HepG2 (cell line): ENCODE data around the gene RER1. TPM values are rescaled to one million over a fixed set of nuclear protein-coding genes. Genes with fewer than 3 reads are reported as not detected.

ENCODE experiments used
- ATAC-seq: fragments of 200-7000 bp; cut with Tn5 transposase; 3 replicates; pipeline ENCODE4 v1.9.1; 2020; ENCODE audit warnings: mild to moderate bottlenecking, moderate library complexity
- BruUV-seq: library from RNA; stranded (reverse); fragments of 400-500 nt; replicated peaks from 2 replicates; lab custom pipeline; 2021; lab: Mats Ljungman, UMichigan
- CTCF ChIA-PET: fragments of 300-600 bp; formaldehyde crosslinking; extraction: SDS; loops from one replicate; lab custom pipeline; 2021; ENCODE audit warnings: low total read pairs, inconsistent platforms, low intra/inter-chr PET ratio; lab: Yijun Ruan, JAX
- POLR2A ChIA-PET: fragments of 350-600 bp; sonication (Branson Sonifier 250); formaldehyde crosslinking; loops from one replicate; lab custom pipeline; 2020; ENCODE audit warnings: antibody characterized with exemption, inconsistent platforms; lab: Yijun Ruan, JAX
- DNase-seq: peaks from one replicate; pipeline ENCODE4 v3.0.0-alpha.2; 2015; ENCODE audit warnings: low spot score
- FAIRE-seq: peaks from 3 replicates; lab custom pipeline; 2011; peaks lifted over from hg19 to GRCh38; lab: Jason Lieb, UNC
- H2AFZ ChIP-seq: one replicate; pipeline ENCODE4 v1.6.1; 2011; ENCODE audit warnings: low read length, inconsistent platforms
- H3K27ac ChIP-seq: fragments of 300-600 bp; 3 replicates; pipeline ENCODE4 v1.8.0; 2011; ENCODE audit warnings: mixed run types, mild to moderate bottlenecking, mixed read lengths, low read length, inconsistent platforms; ENCODE audit not compliant: insufficient read depth; ENCODE audit errors: extremely low read length
- H3K27me3 ChIP-seq, 2 experiments: fragments of 200-600 bp in 1 of 2; 2 replicates in 1 of 2; 3 replicates in 1 of 2; pipeline versions ENCODE4 v1.6.0 to v1.8.0; 2011; ENCODE audit warnings: low read length in 2 of 2, mild to moderate bottlenecking in 2 of 2, moderate library complexity in 2 of 2, inconsistent platforms in 1 of 2; ENCODE audit not compliant: insufficient read depth in 2 of 2, control insufficient read depth in 1 of 2
- H3K36me3 ChIP-seq, 2 experiments: fragments of 200-600 bp in 1 of 2; replicated peaks in 1 of 2; 2 replicates in 1 of 2; 3 replicates in 1 of 2; pipeline versions ENCODE4 v1.5.1 to v1.8.0; 2011; ENCODE audit warnings: low read length in 2 of 2, inconsistent platforms in 1 of 2; ENCODE audit not compliant: insufficient read depth in 2 of 2, control insufficient read depth in 1 of 2
- H3K4me1 ChIP-seq: 2 replicates; pipeline ENCODE4 v1.5.1; 2012; ENCODE audit warnings: low read length, inconsistent platforms; ENCODE audit not compliant: insufficient read depth
- H3K4me2 ChIP-seq: 2 replicates; pipeline ENCODE4 v1.6.0; 2011; ENCODE audit warnings: low read depth, low read length, inconsistent platforms
- H3K4me3 ChIP-seq, 3 experiments: fragments of 200-600 bp in 1 of 3; sonication (generic), shearing (Covaris generic) in 1 of 3; replicated peaks in 1 of 3; 2 replicates each; pipeline ENCODE4 v1.5.1; 2011 to 2016; ENCODE audit warnings: low read length in 3 of 3, inconsistent platforms in 2 of 3, low read depth in 2 of 3, mild to moderate bottlenecking in 2 of 3, control low read depth in 1 of 3, mixed read lengths in 1 of 3; ENCODE audit not compliant: insufficient read depth in 1 of 3
- H3K79me2 ChIP-seq: one replicate; pipeline ENCODE4 v1.6.1; 2011; ENCODE audit warnings: low read length, inconsistent platforms; ENCODE audit not compliant: insufficient read depth
- H3K9ac ChIP-seq: 2 replicates; pipeline ENCODE4 v1.6.0; 2011; ENCODE audit warnings: mild to moderate bottlenecking, low read depth, low read length, inconsistent platforms; ENCODE audit not compliant: insufficient read depth
- H3K9me3 ChIP-seq: 2 replicates; pipeline ENCODE4 v1.5.1; 2012; ENCODE audit warnings: mild to moderate bottlenecking, low read length
- H4K20me1 ChIP-seq: 2 replicates; pipeline ENCODE4 v1.6.0; 2011; ENCODE audit warnings: inconsistent platforms, mild to moderate bottlenecking, low read length, moderate library complexity; ENCODE audit not compliant: insufficient read depth
- ATF7 ChIP-seq, 2 experiments: fragments of 450-650 bp in 1 of 2; sonication (generic) in 1 of 2; formaldehyde crosslinking in 1 of 2; IDR thresholded peaks; 2 replicates each; pipeline versions ENCODE4 v1.4.0 to v1.6.1; 2016 to 2020; ENCODE audit warnings: antibody characterized with exemption in 1 of 2, mild to moderate bottlenecking in 1 of 2, missing genetic modification reagents in 1 of 2
- CHD2 ChIP-seq: IDR thresholded peaks from 2 replicates; pipeline ENCODE4 v1.6.1; 2011; ENCODE audit warnings: low read depth, low read length, improper control_type of control experiment
- HDAC1 ChIP-seq: sonication (generic); formaldehyde crosslinking; IDR thresholded peaks from 2 replicates; pipeline ENCODE4 v1.5.1; 2020; ENCODE audit warnings: mild to moderate bottlenecking, missing genetic modification reagents
- MLXIP ChIP-seq: sonication (generic); formaldehyde crosslinking; IDR thresholded peaks from 2 replicates; pipeline ENCODE4 v1.9.0; 2021; ENCODE audit warnings: missing genetic modification reagents, borderline replicate concordance
- MXD4 ChIP-seq: IDR thresholded peaks from 2 replicates; pipeline ENCODE4 v1.6.1; 2016; ENCODE audit warnings: mild to moderate bottlenecking, missing biosample characterization, missing genetic modification reagents
- NFIC ChIP-seq: IDR thresholded peaks from 2 replicates; pipeline ENCODE4 v1.6.1; 2012; ENCODE audit warnings: mild to moderate bottlenecking, low read length, inconsistent platforms
- ONECUT2 ChIP-seq: sonication (generic); formaldehyde crosslinking; IDR thresholded peaks from 2 replicates; pipeline ENCODE4 v1.4.0; 2020; ENCODE audit warnings: missing genetic modification reagents
- PITX1 ChIP-seq: sonication (generic); formaldehyde crosslinking; IDR thresholded peaks from 2 replicates; pipeline ENCODE4 v1.5.1; 2020; ENCODE audit warnings: mild to moderate bottlenecking, missing genetic modification reagents
- PRPF4 ChIP-seq: fragments of 200-400 bp; formaldehyde crosslinking; IDR thresholded peaks from 2 replicates; pipeline ENCODE4 v1.6.1; 2016; ENCODE audit warnings: low read length, low read depth; ENCODE audit not compliant: poor library complexity, severe bottlenecking
- ZBTB8A ChIP-seq: sonication (generic); formaldehyde crosslinking; IDR thresholded peaks from 2 replicates; pipeline ENCODE4 v1.4.0; 2020; ENCODE audit warnings: mild to moderate bottlenecking, low read depth, missing genetic modification reagents, borderline replicate concordance
- ZNF136 ChIP-seq: sonication (generic); formaldehyde crosslinking; IDR thresholded peaks from 2 replicates; pipeline ENCODE4 v1.8.1; 2022; ENCODE audit warnings: low read depth, mild to moderate bottlenecking, moderate library complexity, missing genetic modification reagents
- ZNF225 ChIP-seq: sonication (generic); formaldehyde crosslinking; IDR thresholded peaks from 2 replicates; pipeline ENCODE4 v1.4.0; 2020; ENCODE audit warnings: mild to moderate bottlenecking, missing genetic modification reagents
- ZNF253 ChIP-seq: sonication (generic); formaldehyde crosslinking; IDR thresholded peaks from 2 replicates; pipeline ENCODE4 v1.8.0; 2022; ENCODE audit warnings: mild to moderate bottlenecking, missing genetic modification reagents, borderline replicate concordance
- ZNF30 ChIP-seq: sonication (generic); formaldehyde crosslinking; IDR thresholded peaks from 2 replicates; pipeline ENCODE4 v1.5.0; 2020; ENCODE audit warnings: mild to moderate bottlenecking, missing genetic modification reagents
- ZNF331 ChIP-seq: sonication (generic); formaldehyde crosslinking; IDR thresholded peaks from 2 replicates; pipeline ENCODE4 v1.4.0; 2020; ENCODE audit warnings: missing genetic modification reagents
- ZNF414 ChIP-seq: sonication (generic); formaldehyde crosslinking; IDR thresholded peaks from 2 replicates; pipeline ENCODE4 v1.5.0; 2020; ENCODE audit warnings: missing genetic modification reagents
- ZSCAN29 ChIP-seq: sonication (generic); formaldehyde crosslinking; conservative IDR thresholded peaks from 2 replicates; pipeline ENCODE4 v1.4.0; 2020; ENCODE audit warnings: mild to moderate bottlenecking, missing genetic modification reagents
- WGBS: methylation state at CpG from one replicate; pipeline ENCODE4 v1.1.6; 2017; ENCODE audit warnings: low lambda C conversion rate; 5-methylcytosine and 5-hydroxymethylcytosine counted together
- in situ Hi-C: cut with HindIII; loops from 2 replicates; pipeline ENCODE4 v1.10.0; 2017; ENCODE audit warnings: low pct_unique_long_range_greater_than_20kb; ENCODE audit not compliant: extremely low pct_ligation_motif_present
- intact Hi-C: fragments of 100-400 bp; cut with micrococcal nuclease; formaldehyde crosslinking; loops from one replicate; pipeline ENCODE4 v1.10.0; 2022; ENCODE audit not compliant: unreplicated experiment
- polyA plus RNA-seq, 8 experiments: library from polyadenylated mRNA; depleted of rRNA in 3 of 8; stranded (reverse) in 7 of 8; unstranded in 1 of 8; fragments of >200 nt; fragmentation: Illumina TruSeq in 4 of 8; extraction: Trizol in 4 of 8; gene quantifications; 2 replicates each; pipeline versions ENCODE4 v1.2.1 to v1.2.3, GENCODE V29; 2011 to 2016; ENCODE audit warnings: low read depth in 4 of 8, missing spikeins in 1 of 8, mixed read lengths in 1 of 8; ENCODE audit not compliant: insufficient read depth in 1 of 8
- total RNA-seq, 5 experiments: library from RNA; depleted of rRNA; stranded (reverse); fragments of >200 nt; fragmentation: Illumina TruSeq; extraction: Trizol; gene quantifications; 2 replicates each; pipeline ENCODE4 v1.2.3, GENCODE V29; 2016; ENCODE audit warnings: low read depth in 1 of 5

Gene RER1
- total and polyA plus RNA-seq, 2 of the 13 experiments (the other 11 are each of a cell fraction or from before 2014, with no cell fraction given), result 128 to 164 TPM

- TF ChIP-seq ZNF30 (CRISPR knock-in tag), result peak; percentile 95
- no peak for TF ChIP-seq ZSCAN29 (CRISPR knock-in tag)
- TF ChIP-seq PRPF4, result no peak
Measured at GRCh38 chr1:2412773-2413494, 21.3 kb downstream of the RER1 start (continued).

- 0% methylated on average over 1 of the region's 28 CpGs for WGBS
- H3K9me3 ChIP-seq, result no peaks in the 10 kb centered on the region
- FAIRE-seq, result peak; percentile 59
- no peak overlapping the region for H2AFZ ChIP-seq
- peak overlapping the region; percentile 100 for H3K27ac ChIP-seq
- H3K36me3 ChIP-seq, result peaks cover 11 to 16% of the 10 kb centered on the region in 2 experiments; a peak in 4 of 5 replicates
- peak overlapping the region; percentile 74 to 94 (median 85); a peak in 5 of 6 replicates for H3K4me3 ChIP-seq
- no TSS peak for BruUV-seq
- in situ Hi-C loops, result loop anchor here (5.0 kb wide), 1 partner anchor 134 kb away; no protein-coding TSS in a partner anchor
- H3K79me2 ChIP-seq, result peaks cover 17% of the 10 kb centered on the region
- POLR2A ChIA-PET, result interaction anchor here (0.6 to 2.4 kb wide), 23 partner anchors 10 to 1058 kb away, joined by 3 to 29 read pairs (median 4); partner anchors contain the start of genes FAAP20, MORN1, PANK4 and PRXL2B
- peak; percentile 66 for DNase-seq
- no peaks in the 10 kb centered on the region for H4K20me1 ChIP-seq
- peak; percentile 67 for ATAC-seq
- H3K4me1 ChIP-seq, result peaks cover 34% of the 10 kb centered on the region
- H3K9ac ChIP-seq, result peak overlapping the region; percentile 100
- H3K27me3 ChIP-seq, result peaks cover 5 to 35% of the 10 kb centered on the region in 2 experiments
- intact Hi-C loops, result loop anchor here (1.0 to 2.0 kb wide), 2 partner anchors 135 to 229 kb away; no protein-coding TSS in a partner anchor
- H3K4me2 ChIP-seq, result peak overlapping the region; percentile 85
- CTCF ChIA-PET, result interaction anchor here (0.9 to 2.7 kb wide), 3 partner anchors 113 to 143 kb away, joined by 3 to 18 read pairs (median 5); partner anchors contain the start of genes PANK4 and TNFRSF14
- TF ChIP-seq PITX1 (CRISPR knock-in tag), result no peak
- peak; percentile 58; the same call in 1 of the 2 replicates for TF ChIP-seq MXD4 (CRISPR knock-in tag)
- TF ChIP-seq CHD2, result no peak
- no peak for TF ChIP-seq MLXIP
- TF ChIP-seq NFIC, result no peak
- no peak for TF ChIP-seq ZBTB8A (CRISPR knock-in tag)
- no peak for TF ChIP-seq ZNF225 (CRISPR knock-in tag)
- TF ChIP-seq ZNF331 (CRISPR knock-in tag), result 0 out of 2 replicates have a peak, but pooled peaks have one; percentile 10
- TF ChIP-seq ZNF136 (CRISPR knock-in tag), result no peak
- TF ChIP-seq ZNF253 (CRISPR knock-in tag), result no peak
- TF ChIP-seq ZNF414 (CRISPR knock-in tag), result no peak
- TF ChIP-seq ONECUT2 (CRISPR knock-in tag), result no peak
- no peak for TF ChIP-seq ATF7 (IDR thresholded peaks at IDR 0.05)
- no peak for TF ChIP-seq ATF7 (CRISPR knock-in tag; IDR thresholded peaks at IDR 0.05)
- peak; percentile 59; the same call in 1 of the 2 replicates for TF ChIP-seq HDAC1 (CRISPR knock-in tag)
Measured at GRCh38 chr1:2413495-2414296, 22.1 kb downstream of the RER1 start.
